ENCODE results near the gene UBL7. TPM values are rescaled to one million over a fixed set of nuclear protein-coding genes. Genes with fewer than 3 reads are reported as not detected.

Gene UBL7
- total RNA-seq, 4 donors from 2014 or later: 47.9 to 60.0 (median 52.0) TPM

GRCh38 chr15:74470631-74471395 lies 9.9 kb upstream of the UBL7 start:
- Histone ChIP-seq H3K36me3 (peaks cover 0 to 33% of the 10 kb centered on the region in 2 donors), H3K27ac (no peak overlapping the region), H3K4me3 (no peak overlapping the region), H3K4me1 (no peaks in the 10 kb centered on the region), H3K9me3 (no peaks in the 10 kb centered on the region), H3K27me3 (no peaks in the 10 kb centered on the region)
- TF ChIP-seq POLR2AphosphoS5 (IDR thresholded peaks at IDR 0.05) (no peak), EP300 (IDR thresholded peaks at IDR 0.05) (no peak), POLR2A (IDR thresholded peaks at IDR 0.05) (no peak)
- no peak for ATAC-seq
- 83 to 90% methylated on average over 2 to 12 of the region's 12 CpGs for WGBS, 2 donors (ENCODE audit: low coverage in 1 of 2)

GRCh38 chr15:74468341-74469032 lies 7.5 kb upstream of the UBL7 start:
- no peaks in the 10 kb centered on the region for H3K27me3 ChIP-seq
- H3K27ac ChIP-seq: no peak overlapping the region
- ATAC-seq: no peak
- no peaks in the 10 kb centered on the region for H3K4me1 ChIP-seq
- peaks cover 0 to 35% of the 10 kb centered on the region in 2 donors for H3K36me3 ChIP-seq
- H3K9me3 ChIP-seq: no peaks in the 10 kb centered on the region
- TF ChIP-seq CTCF (IDR thresholded peaks at IDR 0.05) (no peak), POLR2AphosphoS5 (IDR thresholded peaks at IDR 0.05) (no peak), EP300 (IDR thresholded peaks at IDR 0.05) (no peak), POLR2A (IDR thresholded peaks at IDR 0.05) (no peak)
- no peak overlapping the region for H3K4me3 ChIP-seq
- WGBS, 2 donors (ENCODE audit: low coverage in 1 of 2): 94 to 97% methylated on average over 5 to 6 of the region's 6 CpGs

GRCh38 chr15:74466570-74466969 lies 5.6 kb upstream of the UBL7 start:
- WGBS, 2 donors (ENCODE audit: low coverage in 1 of 2): 83 to 100% methylated on average over 1 of the region's 1 CpG
- TF ChIP-seq CTCF (IDR thresholded peaks at IDR 0.05) (no peak), EP300 (IDR thresholded peaks at IDR 0.05) (no peak), POLR2A (IDR thresholded peaks at IDR 0.05) (no peak), POLR2AphosphoS5 (IDR thresholded peaks at IDR 0.05) (no peak)

GRCh38 chr15:74464897-74465296 lies 3.9 kb upstream of the UBL7 start:
- no peak for ATAC-seq
- Histone ChIP-seq H3K27me3 (no peaks in the 10 kb centered on the region), H3K36me3 (peaks cover 0 to 14% of the 10 kb centered on the region in 2 donors), H3K4me1 (peaks cover 0 to 25% (median 4%) of the 10 kb centered on the region in 3 donors), H3K9me3 (no peaks in the 10 kb centered on the region), H3K4me3 (no peak overlapping the region), H3K27ac (no peak overlapping the region)
- WGBS, 2 donors (ENCODE audit: low coverage in 1 of 2): 90 to 100% methylated on average over 1 to 2 of the region's 2 CpGs
- TF ChIP-seq POLR2A (IDR thresholded peaks at IDR 0.05) (no peak), CTCF (IDR thresholded peaks at IDR 0.05) (no peak), EP300 (IDR thresholded peaks at IDR 0.05) (no peak), POLR2AphosphoS5 (IDR thresholded peaks at IDR 0.05) (no peak)

More at GRCh38 chr15:74466570-74466969, 5.6 kb upstream of the UBL7 start:
- peaks cover 0 to 13% (median 0%) of the 10 kb centered on the region in 3 donors for H3K4me1 ChIP-seq
- H3K9me3 ChIP-seq: no peaks in the 10 kb centered on the region
- H3K27me3 ChIP-seq: no peaks in the 10 kb centered on the region
- no peak overlapping the region for H3K27ac ChIP-seq
- peaks cover 0 to 16% of the 10 kb centered on the region in 2 donors for H3K36me3 ChIP-seq
- H3K4me3 ChIP-seq: no peak overlapping the region
- no peak for ATAC-seq

- H3K9me3 ChIP-seq: no peaks in the 10 kb centered on the region
- H3K36me3 ChIP-seq: peaks cover 0 to 8% of the 10 kb centered on the region in 2 donors
- H3K4me3 ChIP-seq: no peak overlapping the region
- no peaks in the 10 kb centered on the region for H3K27me3 ChIP-seq
- 78 to 87% methylated on average over 2 of the region's 2 CpGs for WGBS, 2 donors (ENCODE audit: low coverage in 1 of 2)
- H3K27ac ChIP-seq: no peak overlapping the region
- TF ChIP-seq POLR2A (IDR thresholded peaks at IDR 0.05) (no peak), POLR2AphosphoS5 (IDR thresholded peaks at IDR 0.05) (no peak), CTCF (IDR thresholded peaks at IDR 0.05) (no peak), EP300 (IDR thresholded peaks at IDR 0.05) (no peak)
- ATAC-seq: no peak
- H3K4me1 ChIP-seq: peaks cover 0 to 32% (median 4%) of the 10 kb centered on the region in 3 donors
These were observed 3.3 kb upstream of the UBL7 start for GRCh38 chr15:74464216-74464615.

Data from gastroesophageal sphincter (tissue), 4 donors.